ENCODE measurements around the gene ZNF385A.
"Not testable (repeated sequence)": the region's sequence is repeated elsewhere in the genome, so short reads cannot be mapped to it uniquely, and the experiment has no call there.

The ZNF385A gene

GRCh38 chr12:54372113-54372806, 12.3 kb downstream of the ZNF385A start:
- no peak for DNase-seq

DNA sequence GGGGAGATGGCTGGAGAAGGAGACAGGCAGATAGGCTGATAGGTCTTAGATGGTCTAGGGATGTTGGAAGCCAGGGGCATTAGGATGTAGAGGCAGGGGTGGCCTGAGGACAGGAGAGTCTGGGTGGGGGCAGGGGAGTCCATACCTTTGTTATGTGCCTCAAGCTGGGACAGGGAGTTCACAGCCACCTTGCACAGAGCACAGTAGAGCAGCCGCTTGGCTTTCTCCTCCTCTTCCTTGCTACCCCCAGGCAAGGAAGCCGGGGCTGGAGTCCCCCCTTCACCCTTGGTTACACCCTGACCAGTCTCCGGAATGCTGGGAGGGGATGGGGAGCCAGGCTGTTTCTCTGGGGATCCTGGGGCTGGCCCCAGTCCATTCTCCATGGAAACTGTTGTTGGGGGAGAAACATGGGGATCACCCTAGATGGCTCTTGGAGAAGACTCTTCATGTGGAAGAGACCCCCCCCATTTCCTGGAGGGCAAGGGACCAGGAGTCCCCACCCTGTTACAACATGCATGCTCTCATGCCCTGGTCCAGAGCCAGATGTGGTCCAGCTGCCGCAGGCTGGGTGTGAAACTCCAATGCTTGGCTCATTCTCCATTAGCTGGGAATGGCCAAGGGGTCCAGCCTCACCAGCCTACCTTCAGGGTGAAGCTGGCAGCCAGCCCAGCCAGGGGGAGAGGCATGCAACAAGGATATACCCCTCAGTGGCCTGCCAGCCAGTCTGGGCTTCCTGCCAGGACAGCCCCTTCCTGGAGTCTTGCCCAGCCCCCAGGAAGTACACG, 13.0 kb downstream of the ZNF385A start:
- no peak for DNase-seq

DNA sequence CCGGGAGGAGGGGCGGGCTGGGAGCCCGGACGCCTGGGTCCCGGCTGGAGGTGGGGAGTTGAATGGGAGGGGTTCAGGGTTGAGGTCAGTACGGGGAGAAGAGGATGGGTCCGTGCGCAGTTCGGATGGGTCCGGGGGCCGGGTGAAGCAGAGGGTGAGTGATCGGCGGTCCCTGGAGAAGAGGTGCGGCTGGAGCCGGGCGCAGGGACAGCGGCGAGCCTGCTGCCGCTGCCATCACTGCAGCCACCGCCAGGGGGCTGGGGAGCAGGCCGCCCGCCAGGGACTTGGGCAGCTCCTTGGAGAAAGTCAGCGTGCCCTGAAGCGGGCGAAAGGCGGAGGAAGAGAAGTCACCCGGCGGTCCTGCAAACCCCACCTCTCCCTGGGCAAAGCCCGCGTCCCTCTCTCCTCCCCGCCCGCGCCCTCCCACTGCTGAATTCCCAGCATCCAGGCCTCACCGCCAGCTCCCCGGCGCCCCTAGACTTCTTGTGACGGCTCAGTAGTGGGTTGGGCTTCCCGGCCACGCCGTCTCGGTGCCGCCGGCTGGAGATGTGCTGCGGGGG, 14.3 kb downstream of the ZNF385A start:
- DNase-seq, result no peak

GRCh38 chr12:54369597-54370131, 14.9 kb downstream of the ZNF385A start:
- no peak for DNase-seq

- DNase-seq, result peak; percentile 92
Observed at GRCh38 chr12:54368709-54369596, 15.6 kb downstream of the ZNF385A start.

DNA sequence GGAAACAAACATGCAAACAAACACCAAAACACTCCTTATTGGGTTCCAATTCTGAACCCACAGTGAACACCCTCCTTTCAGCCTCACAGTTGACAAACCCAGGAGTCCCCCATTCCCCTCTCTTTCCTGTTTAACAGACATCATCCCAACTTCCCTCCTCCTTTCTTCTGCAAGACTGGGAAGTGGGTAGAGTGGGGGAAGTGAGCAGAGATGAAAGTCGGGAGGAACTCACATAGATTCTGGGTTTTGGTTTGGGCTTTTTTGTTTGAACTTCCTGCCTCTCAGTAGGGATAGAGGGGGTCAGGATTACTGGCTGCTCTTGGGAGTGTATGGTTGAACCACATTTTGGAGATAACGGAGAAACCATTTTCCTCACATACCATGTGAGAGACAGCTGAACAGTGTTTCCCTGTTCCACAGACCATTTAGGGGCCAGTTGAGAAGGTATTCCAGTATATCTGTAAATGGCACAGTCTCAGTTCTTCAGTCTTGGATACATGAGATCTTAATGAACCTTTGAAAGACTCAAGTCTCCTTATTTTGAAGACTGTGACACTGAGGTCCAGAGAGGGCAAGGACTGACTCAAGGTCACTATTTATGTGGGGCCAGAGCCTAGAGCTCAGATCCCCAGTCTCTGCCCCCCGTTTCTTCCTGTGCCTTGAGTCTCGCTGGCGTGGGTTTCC, 16.4 kb downstream of the ZNF385A start:
- DNase-seq, result no peak

GRCh38 chr12:54364413-54364812, 20.1 kb downstream of the ZNF385A start, which contains the start of gene GPR84:
Gene GPR84 (minus strand): TSS chr12:54364486. CDS start chr12:54363851, 635 bp downstream.
- no peak for DNase-seq

GRCh38 chr12:54363618-54364017, 20.9 kb downstream of the ZNF385A start:
- no peak for DNase-seq

- DNase-seq, result no peak
Observed at GRCh38 chr12:54363047-54363446, 21.5 kb downstream of the ZNF385A start.

GRCh38 chr12:54360717-54361456, 23.6 kb downstream of the ZNF385A start:
- DNase-seq, result peak; percentile 56

DNA sequence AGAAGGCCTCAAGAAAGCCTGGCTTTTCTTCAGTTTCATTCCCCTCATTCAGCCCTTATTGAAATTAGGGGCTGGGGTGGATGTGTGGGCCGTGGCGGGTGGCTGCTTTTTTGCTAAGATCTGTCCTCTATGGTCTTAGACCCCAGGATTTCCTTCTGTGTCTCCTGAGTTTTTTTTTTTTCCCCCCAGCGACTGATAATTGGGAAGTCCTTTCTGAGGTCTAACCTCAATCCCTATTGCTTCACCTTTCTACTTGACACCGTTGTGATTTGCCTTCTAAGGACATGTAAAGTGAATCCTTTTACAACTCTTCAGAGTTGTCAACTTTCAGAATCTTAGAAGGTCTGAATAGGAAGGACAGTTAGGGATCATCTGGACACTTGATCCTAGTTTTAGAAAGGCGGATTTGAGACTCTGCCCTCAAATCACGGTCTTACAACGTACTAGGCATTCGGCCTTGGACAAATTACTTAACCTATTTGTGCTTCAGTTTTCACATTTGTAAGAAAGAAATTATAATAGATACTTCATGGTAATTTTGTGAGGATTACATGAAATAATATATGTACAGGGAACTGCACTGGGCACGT, 24.7 kb downstream of the ZNF385A start:
- DNase-seq, result no peak

GRCh38 chr12:54358945-54359761, 25.4 kb downstream of the ZNF385A start:
- DNase-seq, result peak; percentile 82

DNA sequence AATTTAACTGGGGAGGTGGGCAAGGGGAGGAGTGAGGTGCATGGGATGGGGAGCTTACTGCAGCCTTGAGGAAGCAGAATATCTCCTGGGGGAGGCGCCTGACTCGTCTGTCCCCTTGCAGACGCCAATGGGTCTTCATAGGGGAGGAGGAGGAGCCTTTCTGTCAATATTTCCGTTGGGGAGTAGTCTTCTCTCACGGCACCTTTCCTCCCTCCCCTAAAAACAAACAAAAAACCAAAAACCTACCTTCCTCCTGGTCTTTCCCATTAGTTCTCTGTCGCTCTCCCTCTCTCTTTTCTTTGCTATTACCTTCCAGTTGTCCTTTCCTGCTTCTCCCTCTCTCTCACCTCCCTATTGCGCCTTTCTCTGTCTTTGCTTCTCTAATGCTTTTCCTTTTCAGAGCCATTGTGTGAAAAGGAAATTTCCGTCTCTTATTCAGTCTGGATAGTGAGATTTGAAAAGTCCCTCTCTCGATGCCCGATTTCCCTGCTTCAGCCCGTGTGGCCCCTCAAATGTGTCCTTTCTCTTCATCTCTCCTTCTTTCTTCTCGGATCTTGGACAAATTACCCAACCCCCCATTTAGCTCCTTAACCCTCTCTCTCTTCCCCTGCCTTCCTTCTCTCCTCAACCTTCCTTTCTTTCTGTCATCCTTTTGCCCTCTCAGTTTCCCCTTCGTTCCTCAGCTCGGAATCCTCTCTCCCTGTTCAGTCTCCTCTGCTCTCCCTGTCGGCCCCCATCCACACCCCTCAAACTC, 26.2 kb downstream of the ZNF385A start:
- DNase-seq, result no peak

GRCh38 chr12:54357506-54358190, 26.9 kb downstream of the ZNF385A start:
- DNase-seq, result no peak

- DNase-seq, result no peak
Observed at GRCh38 chr12:54356951-54357356, 27.6 kb downstream of the ZNF385A start.

GRCh38 chr12:54356228-54356627, 28.3 kb downstream of the ZNF385A start:
- DNase-seq, result no peak

GRCh38 chr12:54355104-54355815, 29.3 kb downstream of the ZNF385A start:
- no peak for DNase-seq

DNA sequence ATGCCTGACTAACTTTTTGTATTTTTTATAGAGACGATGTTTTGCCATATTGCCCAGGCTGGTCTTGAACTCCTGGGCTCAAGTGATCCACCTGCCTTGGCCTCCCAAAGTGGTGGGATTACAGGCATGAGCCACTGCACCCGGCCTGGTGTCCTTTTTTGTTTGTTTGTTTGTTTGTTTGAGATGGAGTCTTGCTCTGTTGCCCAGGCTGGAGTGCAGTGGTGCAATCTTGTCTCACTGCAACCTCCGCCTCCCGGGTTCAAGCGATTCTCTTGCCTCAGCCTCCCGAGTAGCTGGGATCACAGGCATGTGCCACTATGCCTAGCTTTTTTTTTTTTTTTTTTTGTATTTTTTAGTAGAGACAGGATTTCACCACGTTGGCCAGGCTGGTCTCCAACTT, 30.3 kb downstream of the ZNF385A start:
- not testable (repeated sequence) for DNase-seq

Data from stimulated activated CD4-positive, alpha-beta T cell treated with anti-CD3 and anti-CD28 coated beads, Interleukin-12 subunit alpha, Interleukin-12 subunit beta, amount 100 ng/mL, for 4 hours (primary cell).